Stimulated activated CD8-positive, alpha-beta memory T cell treated with anti-CD3 and anti-CD28 coated beads, Interleukin-7, amount 100 ng/mL, for 24 hours (primary cell): ENCODE data around the gene RAB26.

Source experiments
- DNase-seq: peaks from one replicate; pipeline ENCODE4 v3.0.0-alpha.2; 2020; ENCODE audit warnings: low read depth

Gene RAB26

GRCh38 chr16:2159175-2159838 is 10.9 kb downstream of the RAB26 start:
- no peak for DNase-seq

- no peak for DNase-seq
These were observed 12.6 kb downstream of the RAB26 start for GRCh38 chr16:2160915-2161551.

GRCh38 chr16:2161911-2162310 is 13.5 kb downstream of the RAB26 start:
- DNase-seq: no peak

- no peak for DNase-seq
These were observed 14.3 kb downstream of the RAB26 start for GRCh38 chr16:2162676-2163118.

- no peak for DNase-seq
These were observed 14.9 kb downstream of the RAB26 start for GRCh38 chr16:2163211-2163881.

- DNase-seq: no peak
These were observed 17.4 kb downstream of the RAB26 start for GRCh38 chr16:2165861-2166260.

GRCh38 chr16:2166263-2167067 is 18.0 kb downstream of the RAB26 start:
- DNase-seq: no peak

GRCh38 chr16:2167068-2167638 is 18.7 kb downstream of the RAB26 start:
- DNase-seq: no peak

- no peak for DNase-seq
These were observed 21.7 kb downstream of the RAB26 start for GRCh38 chr16:2170080-2170479.

GRCh38 chr16:2170587-2171435 is 22.4 kb downstream of the RAB26 start:
- no peak for DNase-seq

GRCh38 chr16:2171601-2172178 is 23.3 kb downstream of the RAB26 start:
- DNase-seq: no peak

- no peak for DNase-seq
These were observed 24.4 kb downstream of the RAB26 start for GRCh38 chr16:2172688-2173335.

GRCh38 chr16:2173366-2173765 is 24.9 kb downstream of the RAB26 start:
- DNase-seq: no peak

GRCh38 chr16:2173916-2174315 is 25.5 kb downstream of the RAB26 start:
- DNase-seq: no peak

GRCh38 chr16:2174396-2175131 is 26.1 kb downstream of the RAB26 start:
- no peak for DNase-seq

GRCh38 chr16:2175454-2175853 is 27.0 kb downstream of the RAB26 start:
- no peak for DNase-seq

GRCh38 chr16:2176047-2176446 is 27.6 kb downstream of the RAB26 start:
- no peak for DNase-seq

- no peak for DNase-seq
These were observed 28.7 kb downstream of the RAB26 start for GRCh38 chr16:2177101-2177500.

GRCh38 chr16:2177561-2177960 is 29.1 kb downstream of the RAB26 start:
- no peak for DNase-seq
